Fibroblast of the aortic adventitia (primary cell): Measurements from ENCODE around the gene NMRK1. TPM values are rescaled to one million over a fixed set of nuclear protein-coding genes. Genes with fewer than 3 reads are reported as not detected.

Source experiments
- DNase-seq: peaks from one replicate; pipeline ENCODE4 v3.0.0-alpha.2; 2010; ENCODE audit warnings: low read depth
- H3K4me3 ChIP-seq: 2 replicates; pipeline ENCODE4 v1.5.1; 2011; ENCODE audit warnings: low read depth, mild to moderate bottlenecking, control low read depth, low read length, moderate library complexity
- CTCF ChIP-seq: IDR thresholded peaks from 2 replicates; pipeline ENCODE4 v1.5.1; 2011; ENCODE audit warnings: mild to moderate bottlenecking, low read length, control low read depth, inconsistent platforms; ENCODE audit not compliant: insufficient read depth
- total RNA-seq: library from RNA; depleted of rRNA; stranded (reverse); fragments of >200 nt; gene quantifications from 2 replicates; pipeline ENCODE4 v1.2.3, GENCODE V29; 2012; ENCODE audit warnings: low replicate concordance

NMRK1 gene
- total RNA-seq, 1 donor, result 23.9 TPM

DNA sequence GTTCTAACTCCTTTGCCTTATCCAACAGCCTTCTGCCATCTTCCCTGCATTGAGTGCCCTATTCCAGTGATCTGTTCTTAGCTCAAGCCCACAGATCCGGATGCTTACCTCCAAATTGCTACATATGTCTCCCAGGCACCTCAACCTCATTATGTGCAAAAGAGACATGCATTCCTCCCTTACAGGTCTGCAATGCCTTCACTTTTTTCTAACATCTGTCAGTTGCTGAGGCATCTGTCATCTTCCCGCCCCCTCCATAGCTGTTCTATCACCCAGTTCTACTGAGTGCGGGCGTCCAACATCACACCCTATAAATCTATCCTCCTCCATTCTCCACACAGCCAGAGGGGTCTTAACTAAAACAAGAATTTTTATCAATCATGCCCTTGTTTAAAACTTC, 20.1 kb downstream of the NMRK1 start:
- no peak for DNase-seq
- no peak for TF ChIP-seq CTCF
- H3K4me3 ChIP-seq, result no peak overlapping the region

GRCh38 chr9:75065510-75065909, 22.4 kb downstream of the NMRK1 start:
- TF ChIP-seq CTCF, result no peak
- no peak overlapping the region for H3K4me3 ChIP-seq
- DNase-seq, result no peak

- no peak for TF ChIP-seq CTCF
- H3K4me3 ChIP-seq, result no peak overlapping the region
- DNase-seq, result peak; percentile 79
Measured at GRCh38 chr9:75064307-75065025, 23.5 kb downstream of the NMRK1 start.

- H3K4me3 ChIP-seq, result no peak overlapping the region
- no peak for TF ChIP-seq CTCF
- DNase-seq, result no peak
Measured at GRCh38 chr9:75063556-75064305, 24.2 kb downstream of the NMRK1 start.

GRCh38 chr9:75061169-75061568, 26.8 kb downstream of the NMRK1 start:
- DNase-seq, result no peak
- TF ChIP-seq CTCF, result no peak

GRCh38 chr9:75054368-75055001, 33.5 kb downstream of the NMRK1 start:
- H3K4me3 ChIP-seq, result no peak overlapping the region
- DNase-seq, result peak; percentile 44
- no peak for TF ChIP-seq CTCF

More at GRCh38 chr9:75061169-75061568, 26.8 kb downstream of the NMRK1 start:
- no peak overlapping the region for H3K4me3 ChIP-seq
